Pons (tissue), 1 donor: ENCODE measurements around the gene CLEC14A.

ENCODE experiments used
- DNase-seq: peaks from one replicate; pipeline ENCODE4 v3.0.0-alpha.2; 2016; ENCODE audit warnings: low spot score

CLEC14A gene, protein sequence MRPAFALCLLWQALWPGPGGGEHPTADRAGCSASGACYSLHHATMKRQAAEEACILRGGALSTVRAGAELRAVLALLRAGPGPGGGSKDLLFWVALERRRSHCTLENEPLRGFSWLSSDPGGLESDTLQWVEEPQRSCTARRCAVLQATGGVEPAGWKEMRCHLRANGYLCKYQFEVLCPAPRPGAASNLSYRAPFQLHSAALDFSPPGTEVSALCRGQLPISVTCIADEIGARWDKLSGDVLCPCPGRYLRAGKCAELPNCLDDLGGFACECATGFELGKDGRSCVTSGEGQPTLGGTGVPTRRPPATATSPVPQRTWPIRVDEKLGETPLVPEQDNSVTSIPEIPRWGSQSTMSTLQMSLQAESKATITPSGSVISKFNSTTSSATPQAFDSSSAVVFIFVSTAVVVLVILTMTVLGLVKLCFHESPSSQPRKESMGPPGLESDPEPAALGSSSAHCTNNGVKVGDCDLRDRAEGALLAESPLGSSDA

DNA sequence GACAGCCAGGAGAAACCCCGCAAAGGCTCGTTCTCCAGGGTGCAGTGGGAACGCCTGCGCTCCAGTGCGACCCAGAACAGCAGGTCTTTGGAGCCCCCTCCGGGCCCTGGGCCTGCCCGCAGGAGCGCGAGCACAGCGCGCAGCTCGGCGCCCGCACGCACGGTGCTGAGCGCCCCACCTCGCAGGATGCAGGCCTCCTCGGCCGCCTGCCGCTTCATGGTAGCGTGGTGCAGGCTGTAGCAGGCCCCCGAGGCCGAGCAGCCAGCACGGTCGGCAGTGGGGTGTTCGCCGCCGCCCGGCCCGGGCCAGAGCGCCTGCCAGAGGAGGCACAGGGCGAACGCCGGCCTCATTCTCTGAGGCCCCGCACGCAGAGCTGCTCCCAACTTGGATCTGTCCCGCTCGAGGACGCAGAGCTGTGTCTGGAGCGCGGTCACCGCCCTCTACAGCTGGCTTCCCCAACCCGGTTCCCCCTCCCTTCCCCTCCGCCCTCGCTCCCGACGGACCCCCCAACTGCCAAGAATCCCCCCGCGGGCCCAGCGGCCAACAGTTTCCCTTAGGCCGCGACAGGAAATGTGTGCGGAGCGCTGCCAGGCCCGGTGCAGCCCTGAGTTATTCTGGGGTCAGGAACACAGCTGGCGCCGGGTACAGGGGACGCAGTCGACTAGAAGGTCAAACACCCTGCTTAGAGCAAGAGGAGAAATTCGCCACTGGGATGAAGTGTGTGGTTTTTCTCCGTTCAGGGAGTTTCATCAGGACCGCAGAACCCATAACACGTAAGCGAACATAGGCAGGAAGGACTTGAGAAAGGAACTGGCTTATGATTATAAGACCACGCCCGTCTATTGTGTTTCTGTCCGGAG lies at the start of gene CLEC14A:
Gene CLEC14A (minus strand): TSS at position 421 of the 860 bp plus-strand sequence. CDS start 71 bp downstream, at position 350.
- DNase-seq: peak; percentile 25

DNA sequence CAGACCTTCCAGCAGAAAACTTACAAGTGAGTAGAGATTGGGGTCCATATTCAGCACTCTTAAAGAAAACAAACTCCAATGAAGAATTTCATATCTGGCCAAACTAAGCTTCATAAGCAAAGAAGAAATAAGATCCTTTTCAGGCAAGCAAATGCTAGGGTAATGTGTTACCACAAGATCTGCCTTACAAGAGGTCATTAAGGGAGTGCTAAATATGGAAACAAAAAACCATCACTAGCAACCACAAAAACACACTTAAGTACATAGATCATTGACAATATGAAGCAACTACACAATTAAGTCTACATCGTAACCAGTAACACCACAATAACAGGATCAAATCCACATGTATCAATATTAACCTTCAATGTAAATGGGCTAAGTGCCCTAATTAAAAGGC lies 47.1 kb upstream of the CLEC14A start:
- DNase-seq: no peak

DNA sequence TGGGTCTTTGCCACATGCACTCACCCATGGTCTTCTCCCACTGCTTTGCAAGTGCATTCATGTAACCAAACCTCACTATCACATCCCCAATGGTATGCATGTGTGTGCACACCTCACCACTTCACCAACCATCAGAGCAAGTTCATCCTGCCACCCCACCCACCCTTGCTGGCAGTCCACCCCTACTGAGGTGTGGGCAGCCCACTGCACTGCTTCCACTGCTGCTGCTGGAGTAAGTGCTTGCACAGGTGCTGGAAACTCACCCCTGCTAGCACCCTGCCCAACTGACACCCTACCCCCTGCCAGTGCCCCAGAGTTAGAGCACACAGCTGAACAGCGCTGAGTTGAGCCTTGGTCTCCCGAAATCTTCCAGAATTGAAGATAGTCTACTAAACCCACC lies 46.1 kb upstream of the CLEC14A start:
- no peak for DNase-seq

DNA sequence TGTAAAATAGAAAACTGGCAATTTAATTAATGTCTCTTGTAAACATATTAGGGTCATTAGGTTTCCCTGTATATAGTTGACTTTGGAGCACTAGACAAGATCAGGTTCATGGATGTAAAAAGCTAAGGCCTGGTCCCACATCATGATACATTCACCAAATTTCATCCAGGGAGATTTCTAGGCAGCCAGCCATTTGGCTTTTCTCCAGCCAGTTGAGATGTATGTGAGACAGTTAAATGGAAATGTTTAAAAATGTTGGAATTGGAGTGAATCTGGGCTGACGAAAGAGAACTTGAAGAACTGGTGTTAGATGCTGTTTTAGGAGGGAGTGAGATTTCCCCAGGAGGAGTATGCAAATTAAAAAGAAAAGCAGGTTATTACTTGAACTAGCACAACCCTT lies 41.8 kb upstream of the CLEC14A start:
- no peak for DNase-seq

DNA sequence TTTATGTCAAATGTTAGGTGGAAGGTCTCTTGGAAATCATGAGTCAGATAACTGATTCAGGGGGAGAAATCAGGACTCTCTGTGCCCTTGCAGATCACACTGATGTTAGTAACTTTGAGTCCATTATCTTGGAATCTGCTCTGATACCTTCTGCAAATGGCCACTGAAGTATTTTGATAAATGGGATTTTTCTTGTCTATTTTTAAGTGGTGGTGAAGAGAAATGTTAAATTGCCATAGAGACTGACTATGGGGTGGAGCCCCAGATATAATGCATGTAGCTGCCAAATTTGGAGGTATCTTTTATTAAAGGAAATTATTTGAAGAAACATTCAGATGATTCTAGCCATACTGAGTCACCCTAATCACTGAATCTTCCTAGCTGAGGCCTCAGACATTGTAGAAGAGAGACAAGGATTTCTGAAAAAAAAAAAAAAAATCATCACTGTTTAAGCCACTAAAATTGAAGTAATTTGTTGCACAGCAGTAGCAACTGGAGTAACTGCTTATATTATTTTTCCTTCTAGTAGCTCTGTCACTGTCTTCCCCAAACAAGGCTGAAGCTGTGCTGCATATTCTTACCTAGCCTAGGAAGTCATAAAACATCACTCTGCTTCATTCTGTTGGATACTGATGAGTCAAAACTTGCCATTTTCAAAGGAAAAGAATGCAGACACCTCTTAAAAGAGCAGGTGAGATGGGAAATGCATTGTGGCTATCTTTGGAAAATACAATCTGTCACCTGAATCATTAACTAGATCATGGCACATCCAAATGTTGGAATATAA lies 36.0 kb upstream of the CLEC14A start:
- no peak for DNase-seq

DNA sequence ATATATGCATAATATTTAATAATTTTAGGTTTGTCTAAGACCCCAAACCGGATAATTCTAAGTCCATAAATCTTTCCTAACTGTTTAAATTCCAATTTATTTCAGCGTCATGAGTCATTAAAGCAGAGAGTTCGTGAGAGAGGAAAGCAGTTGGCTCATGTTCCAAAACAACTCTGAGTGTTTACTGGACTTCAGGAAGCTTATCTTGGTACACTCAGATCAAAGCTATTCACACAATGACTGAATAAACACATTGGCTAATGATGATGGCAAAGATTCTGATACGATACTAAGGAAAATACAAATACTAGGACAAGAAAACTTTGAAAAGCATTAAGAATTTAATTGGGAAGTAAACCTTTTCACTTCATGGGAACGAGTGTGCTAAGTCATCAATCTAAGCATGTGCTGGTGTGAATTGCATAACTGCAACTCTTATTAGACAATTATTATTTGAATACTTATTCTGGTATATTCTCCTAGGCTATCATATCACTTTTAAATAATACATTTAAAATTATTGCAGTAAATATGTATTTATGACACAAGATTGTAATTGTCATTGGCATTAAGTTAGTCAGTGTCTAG lies 34.8 kb upstream of the CLEC14A start:
- DNase-seq: no peak

DNA sequence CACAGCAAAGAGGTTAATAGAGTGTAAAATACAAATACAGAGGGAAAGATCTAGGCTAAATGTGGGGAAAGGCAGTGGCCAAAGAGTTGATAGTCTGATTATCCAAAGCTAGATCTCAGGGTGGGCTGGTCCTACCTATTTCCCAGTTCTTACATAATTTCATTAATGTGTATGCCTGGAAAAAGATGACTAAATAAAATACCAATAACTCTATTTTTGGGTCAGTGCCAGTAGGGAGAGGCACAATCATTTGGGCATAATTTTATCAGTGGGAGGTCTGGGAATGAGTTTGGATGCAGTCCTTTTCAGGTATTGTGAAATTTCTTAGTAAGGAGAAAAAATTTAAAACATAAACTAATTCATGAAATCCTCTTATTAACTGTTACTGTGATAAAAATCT lies 30.6 kb upstream of the CLEC14A start:
- DNase-seq: no peak

DNA sequence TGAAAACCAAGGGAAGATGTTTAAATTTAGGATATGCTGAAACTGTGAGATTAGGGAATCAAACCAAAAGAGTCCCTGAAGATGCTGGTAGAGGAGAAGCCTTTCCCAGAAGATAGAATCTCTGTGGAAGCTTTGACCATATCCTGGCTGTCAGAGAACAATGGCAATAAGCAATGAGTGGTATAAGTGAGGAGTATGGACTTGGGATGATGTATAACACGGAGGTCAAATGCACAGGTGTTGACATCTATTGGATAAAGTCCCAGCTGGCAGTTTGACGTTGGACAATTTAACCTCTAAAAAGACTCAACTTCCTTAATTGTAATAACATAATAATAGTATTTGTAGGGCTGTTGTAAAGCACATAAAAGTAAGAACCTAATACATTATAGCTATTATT lies 30.1 kb upstream of the CLEC14A start:
- DNase-seq: no peak

DNA sequence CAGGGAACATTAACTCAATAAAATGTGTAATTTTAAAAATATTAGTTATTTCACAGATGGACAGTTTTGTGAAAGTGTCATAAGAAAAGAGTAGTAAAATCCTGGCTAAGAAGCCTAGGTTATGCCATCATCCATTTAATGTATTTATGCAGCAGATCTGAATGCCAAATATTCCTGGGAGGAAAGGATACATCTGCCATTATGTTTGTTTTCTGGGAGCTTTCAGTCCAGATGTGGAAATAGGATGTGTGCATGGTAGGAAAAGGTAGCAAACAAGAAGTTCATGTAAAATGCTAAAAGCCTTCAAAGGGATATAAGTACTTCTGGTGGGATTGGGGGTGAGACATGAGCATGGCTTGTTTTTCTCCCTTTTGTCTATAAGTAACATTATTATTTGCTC lies 27.0 kb upstream of the CLEC14A start:
- no peak for DNase-seq

DNA sequence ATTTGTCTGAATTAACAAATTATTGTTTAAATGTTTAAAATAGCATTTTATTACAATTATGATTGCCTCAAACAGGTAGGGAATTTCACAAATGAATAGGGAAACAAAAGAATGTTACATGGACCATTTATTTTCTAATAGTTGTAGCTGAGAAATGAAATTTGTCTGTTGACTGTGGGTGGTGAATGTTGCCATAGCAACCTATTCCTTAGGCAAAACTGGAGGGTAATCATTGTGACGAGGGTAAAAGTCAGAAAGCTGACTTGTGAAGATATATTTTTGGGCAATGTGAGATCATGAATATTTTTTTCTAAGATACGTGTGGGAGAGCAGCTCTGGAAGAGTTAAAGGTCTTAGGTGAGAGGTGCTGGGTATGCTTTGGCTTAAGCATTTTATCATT lies 24.2 kb upstream of the CLEC14A start:
- no peak for DNase-seq

DNA sequence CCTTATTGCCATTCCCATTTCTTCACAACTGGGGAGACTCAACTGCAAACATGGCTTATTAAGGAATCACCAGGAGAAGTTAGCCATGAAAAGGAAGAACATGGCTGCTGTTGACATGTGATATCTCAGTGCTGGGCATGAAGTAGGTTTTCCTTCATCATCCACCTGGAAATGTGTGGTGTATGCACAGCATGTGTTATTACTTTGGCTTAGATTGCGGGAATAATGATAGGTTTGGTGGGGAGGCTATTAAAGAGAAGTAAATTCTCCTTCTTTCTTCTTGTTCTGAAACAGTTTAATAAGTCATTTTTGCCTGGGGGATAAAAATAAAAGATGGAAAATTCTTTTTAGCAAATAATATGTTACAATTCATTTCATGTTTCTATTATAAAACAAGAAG lies 23.7 kb upstream of the CLEC14A start:
- no peak for DNase-seq

DNA sequence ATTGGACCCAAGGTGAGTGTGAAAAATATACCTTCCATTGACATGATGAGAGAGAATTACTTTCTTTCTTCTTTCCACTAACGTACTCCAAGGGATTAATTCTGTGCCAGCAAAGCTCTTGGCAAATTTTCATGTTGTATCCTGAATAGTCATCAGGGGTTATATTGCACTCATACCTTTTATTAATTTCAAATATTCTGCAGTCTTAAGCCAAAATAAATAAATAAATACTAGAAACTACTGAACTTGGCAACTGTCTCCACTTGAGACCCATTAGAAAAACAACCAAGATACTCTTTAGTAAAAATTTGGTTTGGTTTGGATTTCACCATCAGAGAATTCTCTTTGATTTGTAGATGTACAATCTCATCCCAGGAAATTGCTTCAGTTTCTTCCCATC lies 22.1 kb upstream of the CLEC14A start:
- DNase-seq: no peak

DNA sequence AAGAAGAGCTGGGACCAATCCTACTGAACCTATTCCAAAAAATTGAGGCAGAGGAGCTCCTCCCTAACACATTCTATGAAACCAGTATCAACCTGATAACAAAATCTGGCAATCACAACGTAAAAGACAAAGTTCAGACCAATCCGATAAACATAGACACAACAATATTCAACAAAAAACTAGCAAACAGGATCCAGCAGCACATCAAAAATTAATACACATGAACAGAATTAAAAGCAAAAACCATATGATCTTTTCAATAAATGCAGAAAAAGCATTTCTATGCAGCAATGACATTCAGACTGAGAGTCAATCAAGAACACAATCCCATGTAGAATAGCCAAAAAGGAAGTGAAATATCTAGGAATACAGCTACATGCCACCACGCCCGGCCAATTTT lies 7.0 kb upstream of the CLEC14A start:
- DNase-seq: no peak

DNA sequence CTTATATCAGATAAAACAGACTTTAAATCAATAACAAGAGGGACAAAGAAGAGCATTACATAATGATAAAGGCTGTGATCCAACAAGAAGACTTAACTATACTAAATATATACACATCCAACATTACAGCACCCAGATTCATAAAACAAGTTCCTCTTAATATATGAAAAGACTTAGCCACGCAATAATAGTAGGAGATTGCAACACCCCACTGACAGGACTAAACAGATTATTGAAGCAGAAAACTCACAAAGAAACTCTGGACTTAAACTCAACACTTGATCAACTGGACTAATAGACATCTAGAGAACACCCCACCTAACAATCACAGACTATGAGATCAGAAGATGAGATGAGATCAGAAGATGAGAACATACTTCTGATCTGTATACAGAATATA lies 5.7 kb upstream of the CLEC14A start:
- no peak for DNase-seq

DNA sequence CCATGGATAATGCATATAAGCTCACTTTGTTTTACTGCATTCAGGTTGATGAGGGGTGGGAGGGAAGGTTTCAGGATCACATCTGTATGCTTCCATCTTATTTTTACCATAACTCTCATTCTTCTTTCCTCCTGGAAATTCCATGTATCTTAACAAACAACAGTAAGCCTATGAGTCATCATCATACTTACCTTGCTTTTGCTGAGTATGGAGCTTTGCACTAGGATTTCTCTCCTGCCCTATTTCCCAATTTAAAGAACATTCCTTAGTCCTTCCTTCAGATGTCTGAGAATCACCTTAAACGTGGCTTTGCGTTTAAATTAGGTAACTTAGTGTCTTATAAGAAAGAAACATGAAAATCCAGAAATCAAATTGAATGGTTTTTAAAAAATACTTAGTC lies 1.6 kb upstream of the CLEC14A start:
- DNase-seq: no peak

DNA sequence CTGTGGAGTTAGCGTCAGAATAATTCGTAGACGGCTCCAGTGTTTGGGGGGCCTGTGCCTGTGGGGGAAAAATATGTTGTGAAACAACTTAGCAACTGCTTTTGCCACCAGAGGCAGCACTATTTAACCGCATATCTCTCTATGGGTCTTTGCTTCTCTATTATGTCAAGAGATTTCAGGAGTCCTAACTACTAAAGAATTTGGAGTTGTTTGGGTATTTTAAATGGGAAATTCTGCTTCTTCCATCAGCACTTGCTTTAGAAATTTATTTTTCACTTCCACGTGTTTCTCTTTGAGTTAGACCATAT lies 594 bp upstream of the CLEC14A start:
- no peak for DNase-seq

DNA sequence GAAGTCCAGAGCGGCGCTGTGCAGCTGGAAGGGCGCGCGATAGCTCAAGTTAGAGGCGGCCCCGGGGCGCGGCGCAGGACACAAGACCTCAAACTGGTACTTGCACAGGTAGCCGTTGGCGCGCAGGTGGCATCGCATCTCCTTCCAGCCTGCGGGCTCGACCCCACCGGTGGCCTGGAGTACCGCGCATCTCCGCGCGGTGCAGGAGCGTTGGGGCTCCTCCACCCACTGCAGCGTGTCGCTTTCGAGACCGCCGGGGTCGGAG lies 553 bp downstream of the CLEC14A start:
- no peak for DNase-seq

DNA sequence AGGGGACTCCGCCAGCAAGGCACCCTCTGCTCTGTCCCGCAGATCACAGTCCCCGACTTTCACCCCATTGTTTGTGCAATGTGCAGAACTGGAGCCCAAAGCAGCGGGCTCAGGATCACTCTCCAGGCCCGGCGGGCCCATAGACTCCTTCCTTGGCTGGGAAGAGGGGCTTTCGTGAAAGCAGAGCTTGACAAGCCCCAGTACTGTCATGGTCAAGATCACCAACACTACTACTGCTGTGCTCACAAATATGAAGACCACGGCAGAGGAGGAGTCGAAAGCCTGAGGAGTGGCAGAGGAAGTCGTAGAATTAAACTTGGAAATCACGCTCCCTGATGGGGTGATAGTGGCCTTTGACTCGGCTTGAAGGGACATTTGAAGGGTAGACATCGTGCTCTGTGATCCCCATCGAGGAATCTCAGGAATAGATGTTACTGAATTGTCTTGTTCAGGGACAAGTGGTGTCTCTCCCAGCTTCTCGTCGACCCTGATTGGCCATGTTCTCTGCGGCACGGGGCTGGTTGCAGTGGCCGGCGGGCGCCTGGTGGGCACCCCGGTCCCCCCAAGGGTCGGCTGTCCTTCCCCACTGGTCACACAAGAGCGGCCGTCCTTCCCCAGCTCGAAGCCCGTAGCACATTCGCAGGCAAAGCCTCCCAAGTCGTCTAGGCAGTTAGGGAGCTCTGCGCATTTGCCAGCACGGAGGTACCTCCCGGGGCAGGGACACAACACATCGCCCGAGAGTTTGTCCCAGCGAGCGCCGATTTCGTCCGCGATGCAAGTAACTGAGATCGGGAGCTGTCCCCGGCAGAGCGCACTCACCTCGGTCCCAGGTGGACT lies 1.1 kb downstream of the CLEC14A start:
- no peak for DNase-seq

DNA sequence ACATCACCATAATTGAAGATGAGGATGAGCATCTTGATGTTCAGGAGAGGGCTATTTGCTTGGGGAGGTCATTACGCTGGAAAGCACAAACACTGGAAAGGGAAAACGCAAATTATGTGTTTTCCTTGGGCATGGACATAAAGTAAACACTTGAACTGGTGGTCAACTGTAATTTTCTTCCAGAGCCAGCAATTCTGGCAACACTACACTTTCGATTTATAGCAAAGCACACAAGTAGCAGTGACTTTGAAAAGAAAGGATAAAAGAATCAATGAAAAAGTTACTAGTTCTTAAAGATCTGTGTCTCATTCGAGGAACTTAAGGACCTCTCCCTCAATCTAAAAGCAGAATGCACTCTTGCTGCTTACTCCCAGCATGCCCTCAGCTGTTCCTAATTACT lies 2.2 kb downstream of the CLEC14A start:
- DNase-seq: no peak

DNA sequence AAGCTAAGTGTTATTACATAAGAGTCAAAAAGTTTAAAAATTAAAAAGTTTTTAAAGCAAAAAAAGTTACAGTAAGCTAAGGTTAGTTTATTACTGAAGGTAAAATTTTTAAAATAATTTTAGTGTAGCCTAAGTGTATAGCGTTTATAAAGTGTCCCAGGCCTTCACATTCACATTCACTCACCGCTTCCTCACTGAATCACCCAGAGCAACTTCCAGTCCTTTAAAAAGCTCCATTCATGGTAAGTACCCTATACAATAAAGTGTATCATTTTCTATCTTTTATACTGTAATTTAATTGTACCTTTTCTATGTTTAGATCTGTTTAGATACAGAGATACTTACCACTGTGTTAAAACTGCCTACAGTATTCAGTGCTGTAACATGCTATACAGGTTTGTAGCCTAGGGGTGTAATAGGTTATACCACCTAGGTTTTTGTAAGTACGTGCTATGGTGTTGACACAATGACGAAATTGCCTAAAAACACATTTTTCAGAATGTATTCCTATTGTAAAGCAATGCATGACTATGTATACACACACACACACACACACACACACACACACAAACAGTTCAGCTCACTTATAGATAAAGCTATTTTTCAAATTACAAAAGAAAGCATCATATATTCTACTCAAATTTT lies 3.7 kb downstream of the CLEC14A start:
- DNase-seq: no peak

DNA sequence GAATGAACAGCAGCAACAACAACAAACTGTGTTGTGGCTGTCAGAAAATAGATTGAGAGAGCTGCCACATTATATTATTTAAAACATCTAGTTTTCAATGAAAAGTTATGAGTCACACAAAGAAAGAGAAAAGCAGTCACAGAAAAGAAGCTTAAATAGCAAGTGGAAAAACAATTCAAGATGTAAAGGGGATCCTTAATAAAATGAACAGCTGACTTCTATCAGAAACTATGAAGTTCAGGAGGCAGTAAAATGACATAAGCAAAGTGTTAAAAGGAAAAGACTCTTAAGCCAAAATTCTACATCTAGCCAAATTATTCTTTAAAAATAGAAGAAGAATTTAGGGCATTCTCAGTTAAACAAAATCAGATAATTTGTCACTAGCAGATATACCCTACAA lies 5.6 kb downstream of the CLEC14A start:
- no peak for DNase-seq
